ENCODE measurements around the gene PPM1J.
A peak's percentile ranks its signal among the peaks of the same experiment; 100 is the strongest.
"Not testable (repeated sequence)": the region's sequence is repeated elsewhere in the genome, so short reads cannot be mapped to it uniquely, and the experiment has no call there.

Gene PPM1J

DNA sequence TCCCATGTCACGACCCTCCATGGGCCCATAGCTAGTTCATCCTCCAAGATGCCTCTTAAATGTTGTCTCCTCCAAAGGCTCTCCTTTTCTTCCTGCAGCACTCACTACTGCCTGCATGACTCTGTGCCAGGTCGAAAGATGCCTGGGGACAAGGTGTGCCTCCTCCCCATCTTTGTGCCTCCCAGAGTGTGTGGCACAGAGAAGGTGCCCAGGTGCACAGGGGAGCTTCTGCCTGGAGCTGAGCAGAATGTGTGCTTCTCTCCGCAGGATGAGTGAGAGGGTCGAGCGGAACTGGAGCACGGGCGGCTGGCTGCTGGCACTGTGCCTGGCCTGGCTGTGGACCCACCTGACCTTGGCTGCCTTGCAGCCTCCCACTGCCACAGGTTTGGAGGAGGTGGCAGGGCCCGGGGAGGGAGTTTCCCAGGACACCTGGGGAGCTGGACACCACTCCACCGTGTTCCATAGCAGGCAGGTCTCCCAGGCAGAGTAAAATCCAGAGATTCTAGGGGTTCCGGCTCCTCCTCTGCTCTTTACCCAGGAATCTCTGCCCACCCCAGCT is 6.9 kb upstream of the PPM1J start:
- peak in 1 of 14 donors; percentile 51 for DNase-seq

DNA sequence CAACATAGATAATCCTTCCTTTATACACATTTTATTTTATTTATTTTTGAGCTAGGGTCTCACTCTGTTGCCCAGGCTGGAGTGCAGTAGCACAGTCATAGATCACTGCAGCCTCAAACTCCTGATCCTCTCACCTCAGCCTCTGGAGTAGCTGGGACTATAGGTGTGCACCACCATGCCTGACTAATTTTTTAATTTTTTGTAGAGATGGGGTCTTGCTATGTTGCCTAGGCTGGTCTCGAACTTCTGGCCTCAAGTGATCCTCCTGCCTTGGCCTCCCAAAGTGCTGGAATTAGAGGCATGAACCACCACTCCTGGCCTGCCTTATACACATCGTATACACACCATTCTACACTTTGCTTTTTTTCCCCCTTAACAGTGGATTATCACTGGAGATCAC is 6.2 kb upstream of the PPM1J start:
- DNase-seq: not testable (repeated sequence)

DNA sequence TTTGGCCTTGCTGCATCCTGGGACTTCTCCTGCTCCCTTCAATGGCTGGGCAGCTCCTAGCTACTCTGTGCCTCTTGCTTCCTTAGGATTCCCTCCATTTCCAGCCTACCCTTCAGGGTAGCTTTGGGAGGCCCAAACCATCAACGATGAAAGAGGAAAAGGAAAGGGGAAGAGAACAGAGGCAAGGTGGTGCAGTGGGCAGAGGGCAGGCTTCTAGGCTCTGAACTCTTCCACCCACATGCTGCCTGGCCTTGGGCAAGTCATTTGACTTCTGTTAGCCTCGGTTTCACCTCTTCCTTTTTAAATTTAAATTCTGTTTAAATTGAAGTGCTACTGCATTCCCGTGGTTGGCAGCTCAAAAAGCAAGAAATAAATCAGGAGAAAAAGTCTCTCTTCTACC is 5.7 kb upstream of the PPM1J start:
- DNase-seq: no peak

DNA sequence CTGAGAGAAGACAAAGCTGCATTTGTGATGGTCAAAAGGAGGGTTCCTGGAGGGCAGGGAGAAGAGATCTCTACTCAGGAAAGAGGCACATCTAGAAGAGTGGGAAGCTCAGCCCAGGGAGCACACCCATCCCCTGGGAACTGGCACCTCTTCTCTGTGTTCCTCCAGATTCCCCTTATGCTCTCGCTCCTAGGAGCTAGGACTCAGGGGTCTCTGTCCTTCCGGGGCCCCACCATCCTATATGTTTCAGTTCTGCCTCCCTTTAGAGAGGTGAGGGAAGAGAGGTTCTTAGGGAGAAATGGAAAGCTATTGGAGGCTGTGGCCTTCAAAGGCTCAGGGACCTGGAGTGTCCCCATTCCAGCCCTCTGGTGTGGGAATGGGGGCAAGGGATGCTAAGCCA is 4.6 kb upstream of the PPM1J start:
- DNase-seq: no peak

DNA sequence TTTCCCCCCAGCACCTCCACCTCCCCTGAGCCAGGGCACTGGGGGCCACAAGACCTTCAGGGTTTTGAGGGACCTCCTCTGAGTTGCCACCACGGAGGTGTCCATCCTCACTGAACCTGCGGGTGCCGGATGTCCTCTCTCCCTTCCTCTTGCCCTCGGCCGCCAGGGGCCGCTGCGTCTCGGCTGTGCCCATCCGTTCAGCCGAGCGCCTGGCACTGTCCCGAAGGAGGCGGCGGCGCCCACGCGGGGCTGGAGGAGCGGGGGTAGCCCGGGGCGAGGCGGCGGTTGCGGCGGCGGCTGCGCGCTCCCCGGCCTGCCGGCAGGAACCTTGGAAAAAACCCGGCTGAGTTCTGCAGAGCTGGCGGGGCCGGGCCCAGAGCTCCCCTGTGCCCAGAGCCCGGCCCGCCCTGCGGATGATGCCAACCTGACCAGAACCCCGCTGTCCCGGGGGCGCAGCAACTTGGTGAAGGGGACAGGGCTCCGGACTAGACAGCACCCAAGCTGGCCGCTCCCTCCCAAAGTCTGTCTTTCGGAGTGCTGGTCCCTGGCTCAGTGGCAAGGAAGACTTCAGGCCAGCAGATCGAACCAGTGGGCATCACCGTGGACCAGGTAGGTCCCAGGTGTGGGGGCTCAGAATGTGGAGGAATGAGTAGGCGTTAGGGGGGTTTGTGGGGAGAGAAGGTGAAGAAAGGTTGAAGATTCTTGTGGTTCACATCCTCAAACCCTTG is 3.7 kb upstream of the PPM1J start:
- DNase-seq: peak in 12 of 14 donors; percentile 31 to 83 (median 54)

DNA sequence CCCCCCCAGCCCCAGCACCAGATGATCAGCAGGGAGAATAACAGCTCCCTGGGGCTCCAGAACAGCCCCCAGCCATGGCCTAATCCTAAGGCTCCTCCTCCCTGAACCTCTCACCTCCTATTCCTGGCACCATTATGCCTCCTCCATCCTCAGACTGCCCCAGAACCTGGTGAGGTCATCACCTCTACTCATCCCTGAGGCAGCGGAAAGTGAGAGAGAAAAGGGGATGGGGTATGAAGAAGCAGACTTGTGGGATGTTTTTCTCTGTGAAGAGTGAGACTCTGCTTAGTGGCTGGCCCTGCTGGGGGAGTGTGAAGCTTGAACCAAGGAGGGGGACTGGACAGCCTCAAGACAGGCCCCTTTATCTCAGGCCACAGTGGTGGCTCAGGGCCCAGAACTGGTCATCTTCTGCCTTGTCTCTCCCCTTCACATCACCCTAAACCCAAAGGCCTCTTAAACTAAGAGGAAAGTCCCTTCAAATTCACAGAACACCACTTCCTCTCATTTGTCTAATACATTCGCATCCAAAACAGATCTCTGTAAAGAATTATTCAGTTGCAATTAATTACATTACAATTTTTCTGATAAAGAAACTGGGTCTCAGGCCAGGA is 2.2 kb upstream of the PPM1J start:
- DNase-seq: no peak

DNA sequence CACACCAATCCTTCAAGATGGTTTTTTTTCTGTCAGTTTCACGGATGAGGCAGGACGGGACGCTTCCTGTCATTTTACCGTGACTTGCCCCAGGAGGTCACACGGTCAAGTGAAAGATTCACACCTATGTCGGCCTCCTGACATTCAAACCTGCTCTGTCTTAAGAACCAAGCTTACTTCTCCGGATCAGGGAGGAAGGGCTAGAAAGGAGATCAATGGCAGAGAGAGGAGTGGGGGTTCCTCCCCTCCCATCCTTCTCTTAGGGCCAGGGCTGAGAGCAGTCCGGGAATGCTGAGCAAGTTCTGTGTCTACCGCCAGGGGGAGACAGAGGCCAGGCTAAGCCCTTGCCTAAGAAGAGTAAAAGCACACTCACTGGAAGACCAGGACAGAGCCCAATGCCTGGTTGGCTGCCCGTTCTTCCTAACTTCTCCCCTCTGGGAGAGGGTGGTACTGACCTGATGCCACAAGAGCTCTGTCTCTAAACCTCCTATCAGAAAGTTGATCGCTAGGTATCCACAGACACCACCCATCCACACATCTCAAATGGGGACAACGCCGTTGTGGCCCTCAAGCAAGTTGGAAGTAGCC is 1.1 kb upstream of the PPM1J start:
- peak in 13 of 14 donors; percentile 21 to 85 (median 77) for DNase-seq

DNA sequence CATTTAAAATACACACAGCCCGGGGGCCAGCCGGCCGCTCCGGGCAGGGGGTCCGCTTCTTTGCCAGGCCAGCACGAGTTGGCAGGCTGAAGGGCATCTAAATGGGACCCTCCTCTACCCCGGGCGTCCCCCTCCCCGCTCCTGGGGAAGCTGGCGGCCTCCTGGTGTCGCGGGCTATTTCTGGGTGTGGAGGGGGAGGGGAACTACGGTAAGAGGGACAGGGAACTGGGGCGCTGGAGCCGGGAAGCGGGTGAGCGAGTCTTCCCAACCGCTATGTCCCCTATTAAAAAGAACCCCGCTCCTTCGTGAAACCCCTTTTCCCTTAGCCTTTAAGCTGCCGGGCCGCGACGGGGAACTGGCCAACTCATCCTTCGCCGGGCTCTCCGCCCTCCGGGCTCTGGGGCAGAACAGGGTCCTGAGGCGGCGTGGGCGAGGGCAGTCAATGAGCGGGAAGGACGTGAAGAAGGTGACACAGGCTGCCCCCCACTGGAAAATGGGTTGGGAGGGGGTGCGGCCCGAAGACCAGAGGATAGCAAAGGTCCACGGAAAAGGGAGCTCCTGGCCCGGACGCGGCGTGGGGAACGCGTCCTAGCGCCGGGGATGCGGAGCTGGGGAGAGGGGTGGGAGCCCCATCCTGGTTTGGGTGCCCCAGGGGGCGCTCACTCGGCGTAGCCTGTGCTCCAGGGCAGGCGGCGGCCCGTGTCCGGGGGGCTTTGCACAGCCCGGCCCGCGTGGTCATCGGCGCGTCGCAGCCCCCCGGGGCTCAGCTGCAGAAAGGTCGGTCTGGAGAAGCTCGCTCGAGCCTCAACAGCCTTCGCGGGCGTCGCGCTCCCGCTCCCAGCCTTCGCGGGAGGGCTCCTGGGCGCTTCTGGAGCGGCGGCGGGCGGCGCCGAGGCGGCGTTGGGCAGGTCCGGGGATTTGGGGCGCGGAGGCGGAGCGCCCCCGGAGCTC is 544 bp downstream of the PPM1J start:
- peak in 5 of 14 donors; percentile 21 to 48 (median 40) for DNase-seq

DNA sequence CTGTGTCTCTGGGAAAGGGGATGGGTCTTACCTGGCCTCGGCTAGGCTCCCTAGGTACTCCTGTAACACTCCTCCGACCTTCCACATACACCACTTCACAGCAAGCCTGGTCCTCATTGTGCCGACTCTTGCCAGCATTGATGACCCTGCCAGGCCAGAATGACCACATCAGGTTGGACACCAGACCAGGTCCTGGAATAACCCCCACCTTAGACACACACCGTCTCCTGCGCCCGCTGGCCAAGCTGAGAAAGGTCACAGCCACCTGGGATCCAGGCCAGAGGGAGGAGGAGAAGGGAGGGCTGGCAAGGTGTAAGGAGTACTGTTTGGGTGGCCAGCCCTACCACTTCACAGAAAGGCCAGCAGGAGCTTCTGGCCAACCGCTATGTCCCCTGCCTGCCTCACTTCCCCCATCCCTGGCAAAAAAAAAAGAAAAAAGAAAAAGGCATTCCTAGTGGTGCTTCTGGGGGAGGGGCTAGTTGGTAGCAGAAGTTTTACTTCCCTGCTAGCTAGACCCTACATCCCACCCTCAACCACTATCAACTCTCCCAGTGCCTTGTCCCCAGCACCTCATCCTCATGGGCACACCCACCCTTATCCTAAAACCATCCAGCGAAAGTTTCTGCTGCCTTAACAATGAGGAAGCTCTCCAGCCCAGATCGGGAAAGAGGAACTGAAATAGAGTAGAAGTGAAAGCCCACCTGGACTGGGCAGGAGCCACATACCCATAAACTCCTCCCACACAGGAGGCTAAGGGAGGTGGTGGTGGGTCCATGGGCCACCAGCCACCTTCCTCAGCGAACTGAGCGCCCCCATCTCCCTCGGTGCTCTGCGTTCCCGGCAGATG is 1.4 kb downstream of the PPM1J start:
- DNase-seq: peak in 3 of 14 donors; percentile 32 to 48 (median 42)

DNA sequence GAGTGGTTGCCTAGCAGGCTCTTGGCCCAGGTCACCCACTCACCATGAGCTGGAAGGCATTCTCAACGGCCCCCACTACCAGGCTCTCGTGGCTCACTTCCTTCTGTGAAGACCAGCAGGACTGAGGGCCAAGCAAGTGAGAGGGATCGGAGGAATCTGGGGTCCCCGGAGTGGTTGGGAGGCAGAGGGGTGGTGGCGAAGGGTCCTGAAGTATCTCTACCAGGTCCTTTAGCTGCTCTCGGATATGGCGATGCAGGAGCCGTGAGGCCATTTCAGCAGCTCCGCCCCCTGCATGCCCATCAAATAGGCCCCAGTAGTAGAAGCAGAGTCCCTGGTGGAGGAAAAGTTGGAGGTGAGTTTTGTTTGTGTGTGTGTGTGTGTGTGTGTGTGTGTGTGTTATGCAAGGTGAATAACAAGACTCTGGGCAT is 2.4 kb downstream of the PPM1J start:
- DNase-seq: no peak

DNA sequence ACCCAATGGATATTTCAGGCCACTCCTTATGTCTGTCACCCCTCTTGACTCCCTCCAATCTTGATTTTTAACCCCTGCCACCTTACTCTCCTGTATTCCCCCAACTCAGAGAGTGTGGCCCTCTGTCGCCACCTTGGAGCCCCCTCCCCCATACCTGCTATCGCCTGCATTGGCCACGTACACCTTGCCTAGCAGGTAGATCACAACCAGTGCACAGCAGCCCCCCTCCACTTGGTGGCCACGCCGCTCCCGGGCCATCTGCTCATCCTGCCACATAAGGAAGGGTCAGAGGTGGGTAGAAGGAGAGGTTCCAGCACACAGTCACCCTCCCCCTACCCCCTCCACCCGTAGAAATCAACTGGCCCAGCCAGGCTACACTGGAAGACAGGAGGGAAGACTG is 2.9 kb downstream of the PPM1J start:
- DNase-seq: no peak

DNA sequence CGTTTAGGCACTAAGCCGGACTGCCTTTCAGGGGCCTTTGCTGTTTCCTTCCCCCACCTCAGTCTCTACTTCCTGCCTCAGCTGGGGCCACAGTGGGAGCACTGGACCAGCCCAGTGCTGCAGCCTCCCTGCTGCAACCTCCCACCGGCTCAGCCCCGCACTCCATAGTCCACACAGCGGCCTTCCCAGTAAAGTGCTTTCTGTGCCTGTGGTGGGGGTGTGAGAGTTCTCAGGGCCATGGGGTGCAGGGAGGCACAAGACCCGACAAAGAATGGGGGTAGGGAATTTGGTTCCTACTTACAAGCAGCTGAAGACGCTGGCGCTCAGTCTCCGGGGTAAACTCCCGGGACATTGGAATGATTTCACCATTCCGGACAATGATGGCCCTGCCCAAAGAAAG is 3.5 kb downstream of the PPM1J start:
- DNase-seq: no peak

DNA sequence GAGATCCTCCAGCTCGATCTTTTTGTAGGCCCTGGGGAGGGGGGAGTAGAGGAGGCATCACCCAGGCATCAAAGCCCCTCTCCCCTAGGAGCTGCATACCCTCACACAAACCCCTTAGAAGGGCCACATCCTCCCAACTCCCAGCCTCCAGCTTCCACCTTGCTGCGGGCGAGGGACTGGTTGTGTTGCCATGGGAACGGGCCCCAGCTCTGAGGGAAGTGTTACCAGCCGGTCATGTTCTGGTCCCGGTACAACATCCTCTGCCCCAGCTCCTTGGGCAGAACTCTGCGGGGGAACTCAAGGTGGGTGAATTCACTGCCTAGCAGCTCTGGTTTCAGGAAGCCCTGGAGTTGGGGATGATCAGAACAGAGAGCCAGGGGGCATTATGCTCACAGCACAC is 4.1 kb downstream of the PPM1J start:
- no peak for DNase-seq

DNA sequence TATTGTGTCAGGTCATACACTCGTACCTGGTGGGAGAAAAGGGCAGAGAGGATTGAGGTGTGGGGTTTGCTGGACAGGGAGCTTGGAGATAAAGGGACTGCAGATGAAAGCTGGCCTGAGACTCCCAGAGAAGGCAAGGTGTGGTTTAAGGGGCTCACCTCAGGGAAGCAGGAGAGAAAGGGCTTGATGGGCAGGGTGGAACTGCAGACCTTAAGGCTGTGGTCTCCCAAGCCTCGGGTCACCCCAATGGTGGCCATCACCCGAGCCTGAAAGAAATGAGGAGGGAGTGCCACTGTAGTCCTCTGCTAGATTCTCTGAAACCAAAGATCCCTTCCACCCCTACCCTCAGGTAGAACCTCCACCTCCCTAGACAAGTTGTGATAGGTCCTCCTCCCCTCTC is 4.5 kb downstream of the PPM1J start:
- no peak for DNase-seq

DNA sequence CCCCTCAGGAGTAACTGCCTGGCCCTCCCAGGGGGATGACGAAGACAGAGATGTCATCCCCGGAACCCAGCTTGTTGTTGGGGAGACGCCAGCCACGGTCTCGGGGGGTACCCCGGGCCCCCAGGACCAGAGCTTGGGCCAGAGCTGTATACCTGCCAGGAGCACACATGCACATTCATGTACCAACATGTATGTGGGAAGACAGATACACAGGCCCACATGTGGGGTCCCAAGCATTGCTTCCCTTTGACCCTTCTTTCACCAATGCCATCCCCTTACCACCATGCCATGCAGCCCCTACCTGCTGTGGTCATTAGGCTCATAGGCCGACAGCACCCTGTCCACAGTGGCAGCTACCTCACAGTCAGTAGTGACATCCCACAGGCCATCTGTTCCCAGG is 5.0 kb downstream of the PPM1J start:
- DNase-seq: no peak

DNA sequence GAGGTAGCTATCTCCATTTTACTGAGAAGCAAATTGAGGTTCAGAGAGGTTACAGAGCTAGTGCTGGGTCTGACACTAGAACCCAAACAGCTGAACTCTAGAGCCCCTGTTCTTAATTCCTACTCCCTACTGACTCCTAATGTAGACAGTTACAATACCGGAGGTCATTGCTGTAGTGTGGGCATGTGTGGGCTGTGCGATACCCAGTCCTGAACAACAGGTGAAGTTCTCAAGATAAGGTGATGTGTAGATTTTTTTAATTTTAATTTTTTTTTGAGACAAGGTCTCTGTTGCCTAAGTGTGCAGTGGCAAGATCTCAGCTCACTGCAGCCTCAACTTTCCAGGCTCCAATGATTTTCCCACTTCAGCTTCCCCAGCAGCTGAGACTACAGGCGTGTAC is 6.6 kb downstream of the PPM1J start:
- no peak for DNase-seq

DNA sequence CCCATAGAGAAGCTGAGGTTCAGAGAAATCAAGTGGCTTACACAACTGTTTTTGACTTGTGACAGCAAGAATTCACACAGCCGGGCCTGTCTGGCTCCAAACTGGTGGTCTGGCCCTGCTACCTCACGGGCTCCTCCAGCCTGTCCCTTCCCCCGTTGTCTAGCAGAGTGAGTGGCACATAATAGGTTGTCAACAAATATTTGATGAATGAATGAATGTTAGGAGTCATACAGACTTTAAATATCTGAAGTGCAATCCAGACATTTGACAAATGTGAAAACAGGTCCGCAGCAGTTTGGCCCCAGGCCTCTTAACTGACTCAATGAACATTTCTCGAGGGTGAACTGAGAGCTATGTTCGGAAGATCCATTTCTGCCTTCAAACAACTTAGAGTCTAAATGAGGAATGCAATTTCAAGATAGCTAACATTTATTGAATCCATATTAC is 7.1 kb downstream of the PPM1J start:
- DNase-seq: no peak

DNA sequence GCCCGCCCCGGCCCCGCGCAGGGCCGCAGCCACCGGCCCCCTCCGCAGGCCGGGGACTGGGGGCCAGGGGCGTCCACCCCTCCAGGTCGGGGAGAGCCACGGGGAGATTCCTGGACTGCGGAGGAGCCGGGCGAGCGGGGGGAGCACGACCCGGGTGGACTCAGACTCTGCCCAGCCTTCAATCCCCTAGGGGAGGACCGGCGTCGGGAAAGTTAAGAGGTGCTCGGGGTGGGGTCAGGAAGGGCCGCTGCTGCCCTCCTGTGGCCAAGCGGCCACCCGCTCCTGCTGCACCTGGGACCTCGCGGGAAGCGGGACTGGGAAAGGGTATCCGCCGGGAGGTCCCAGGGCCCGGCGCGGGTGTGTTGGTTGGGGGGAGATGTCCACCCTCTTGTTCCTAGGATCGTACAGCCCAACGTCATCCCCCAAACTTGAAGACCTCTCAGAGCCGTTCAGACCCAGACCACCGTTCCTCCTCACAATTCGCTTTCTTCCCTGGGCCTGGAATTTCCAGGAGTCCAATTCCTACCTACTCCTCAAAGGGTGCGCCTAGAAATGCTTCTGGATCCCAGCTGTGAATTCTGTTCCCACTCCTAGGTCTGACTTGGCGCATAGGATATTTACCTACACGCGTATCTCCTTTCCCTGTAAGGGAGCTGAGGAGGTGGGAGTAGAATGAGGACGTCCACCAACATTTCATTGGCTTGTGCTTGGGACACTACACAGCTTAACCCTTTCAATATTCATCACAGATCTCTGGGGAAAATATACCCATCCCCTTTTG is 7.7 kb downstream of the PPM1J start:
- peak in 12 of 14 donors; percentile 11 to 88 (median 70) for DNase-seq

DNA sequence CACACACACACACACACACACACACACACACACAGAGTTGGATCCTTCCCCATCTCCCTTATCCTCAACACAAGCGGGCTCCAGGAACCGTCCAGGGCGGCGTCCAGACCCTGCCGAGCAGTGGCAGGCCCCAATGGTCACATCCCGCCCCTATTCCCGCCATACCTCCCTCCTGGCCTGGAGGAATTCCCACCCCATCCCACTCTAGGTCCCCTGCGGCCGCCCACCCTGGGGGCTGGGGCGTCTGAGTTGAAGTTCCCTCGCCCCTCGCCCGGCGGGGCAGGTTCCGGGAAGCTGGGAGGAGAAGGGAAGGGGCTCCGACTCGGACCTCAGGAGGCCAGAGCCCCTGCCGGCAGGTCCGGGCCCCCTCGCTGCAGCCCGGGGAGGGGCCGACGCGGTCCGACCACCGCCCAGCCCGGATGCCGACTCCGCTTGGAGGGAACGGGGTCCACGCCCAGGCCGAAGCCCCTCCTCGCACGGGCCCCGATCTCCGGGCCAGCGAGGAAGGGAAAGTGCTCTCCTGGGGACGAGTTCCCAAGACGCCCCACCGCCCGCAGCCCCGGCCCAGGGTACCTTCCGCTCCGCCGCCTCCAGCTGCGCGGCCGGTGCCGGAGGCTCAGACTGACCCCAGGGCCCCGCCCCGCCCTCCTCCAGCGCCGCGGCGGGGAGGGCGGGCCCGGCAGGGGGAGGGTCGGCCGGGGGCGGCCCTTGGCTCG is 8.5 kb downstream of the PPM1J start, which contains the start of gene RHOC:
RHOC (minus strand) TSS at position 623 of the 716 bp plus-strand sequence. CDS start 3,328 bp downstream, outside the sequence.
- DNase-seq: peak in 4 of 14 donors; percentile 66 to 88 (median 76)

Measured in C1 segment of cervical spinal cord (tissue), 14 donors.